HG03103 (cell line): ENCODE measurements around the gene MYO6.

Experiments used
- ATAC-seq: cut with Tn5 transposase; IDR thresholded peaks from one replicate; pipeline ENCODE4 v1.9.1; 2021; ENCODE audit warnings: low read depth; ENCODE audit not compliant: unreplicated experiment

MYO6 gene

GRCh38 chr6:75762063-75762462 is 13.0 kb downstream of the MYO6 start:
- ATAC-seq: no peak

- ATAC-seq: no peak
Measured at GRCh38 chr6:75766387-75766786, 17.3 kb downstream of the MYO6 start.

- ATAC-seq: no peak
Measured at GRCh38 chr6:75770844-75771243, 21.8 kb downstream of the MYO6 start.

GRCh38 chr6:75775219-75775618 is 26.2 kb downstream of the MYO6 start:
- no peak for ATAC-seq

GRCh38 chr6:75776461-75776860 is 27.4 kb downstream of the MYO6 start:
- no peak for ATAC-seq

GRCh38 chr6:75778757-75779156 is 29.7 kb downstream of the MYO6 start:
- ATAC-seq: no peak

GRCh38 chr6:75786152-75786551 is 37.1 kb downstream of the MYO6 start:
- no peak for ATAC-seq

GRCh38 chr6:75788894-75789293 is 39.9 kb downstream of the MYO6 start:
- no peak for ATAC-seq

GRCh38 chr6:75791881-75792280 is 42.8 kb downstream of the MYO6 start:
- ATAC-seq: no peak

- ATAC-seq: no peak
Measured at GRCh38 chr6:75794351-75794846, 45.4 kb downstream of the MYO6 start.

GRCh38 chr6:75794954-75795739 is 46.1 kb downstream of the MYO6 start:
- ATAC-seq: no peak

GRCh38 chr6:75796723-75797122 is 47.7 kb downstream of the MYO6 start:
- no peak for ATAC-seq

- ATAC-seq: no peak
Measured at GRCh38 chr6:75800133-75800532, 51.1 kb downstream of the MYO6 start.

GRCh38 chr6:75800708-75801505 is 51.9 kb downstream of the MYO6 start:
- ATAC-seq: no peak

- ATAC-seq: no peak
Measured at GRCh38 chr6:75802366-75802765, 53.3 kb downstream of the MYO6 start.

GRCh38 chr6:75808507-75808906 is 59.5 kb downstream of the MYO6 start:
- ATAC-seq: no peak

GRCh38 chr6:75812560-75812959 is 63.5 kb downstream of the MYO6 start:
- ATAC-seq: no peak

GRCh38 chr6:75813476-75814250 is 64.6 kb downstream of the MYO6 start:
- no peak for ATAC-seq

GRCh38 chr6:75815756-75816155 is 66.7 kb downstream of the MYO6 start:
- ATAC-seq: no peak

- no peak for ATAC-seq
Measured at GRCh38 chr6:75818098-75818855, 69.2 kb downstream of the MYO6 start.
